Nephron progenitor cell (in vitro differentiated cells): ENCODE results near the gene PLEKHG4B.
A peak's percentile ranks its signal among the peaks of the same experiment; 100 is the strongest.

Experiments used
- DNase-seq: peaks from one replicate; pipeline ENCODE4 v3.0.0; 2021
- H3K27ac Mint-ChIP-seq: 2 replicates; pipeline ENCODE4 v1.8.0; 2021; ENCODE audit warnings: mild to moderate bottlenecking, moderate library complexity, mixed read lengths
- H3K27me3 Mint-ChIP-seq: 2 replicates; pipeline ENCODE4 v1.8.0; 2021; ENCODE audit warnings: mild to moderate bottlenecking, low read depth, mixed read lengths; ENCODE audit not compliant: poor library complexity
- H3K36me3 Mint-ChIP-seq: 2 replicates; pipeline ENCODE4 v1.8.0; 2021; ENCODE audit warnings: low read depth, mixed read lengths
- H3K4me1 Mint-ChIP-seq: 2 replicates; pipeline ENCODE4 v1.8.0; 2021; ENCODE audit warnings: mixed read lengths
- H3K4me3 Mint-ChIP-seq: 2 replicates; pipeline ENCODE4 v1.8.0; 2021; ENCODE audit warnings: mild to moderate bottlenecking, moderate library complexity, mixed read lengths
- H3K9me3 Mint-ChIP-seq: 2 replicates; pipeline ENCODE4 v1.8.0; 2021; ENCODE audit warnings: mild to moderate bottlenecking, moderate library complexity, mixed read lengths
- CTCF ChIP-seq: fragments of 200-600 bp; sonication (generic); IDR thresholded peaks from 2 replicates; pipeline ENCODE4 v1.5.0; 2021; ENCODE audit warnings: antibody characterized with exemption

PLEKHG4B gene

DNA sequence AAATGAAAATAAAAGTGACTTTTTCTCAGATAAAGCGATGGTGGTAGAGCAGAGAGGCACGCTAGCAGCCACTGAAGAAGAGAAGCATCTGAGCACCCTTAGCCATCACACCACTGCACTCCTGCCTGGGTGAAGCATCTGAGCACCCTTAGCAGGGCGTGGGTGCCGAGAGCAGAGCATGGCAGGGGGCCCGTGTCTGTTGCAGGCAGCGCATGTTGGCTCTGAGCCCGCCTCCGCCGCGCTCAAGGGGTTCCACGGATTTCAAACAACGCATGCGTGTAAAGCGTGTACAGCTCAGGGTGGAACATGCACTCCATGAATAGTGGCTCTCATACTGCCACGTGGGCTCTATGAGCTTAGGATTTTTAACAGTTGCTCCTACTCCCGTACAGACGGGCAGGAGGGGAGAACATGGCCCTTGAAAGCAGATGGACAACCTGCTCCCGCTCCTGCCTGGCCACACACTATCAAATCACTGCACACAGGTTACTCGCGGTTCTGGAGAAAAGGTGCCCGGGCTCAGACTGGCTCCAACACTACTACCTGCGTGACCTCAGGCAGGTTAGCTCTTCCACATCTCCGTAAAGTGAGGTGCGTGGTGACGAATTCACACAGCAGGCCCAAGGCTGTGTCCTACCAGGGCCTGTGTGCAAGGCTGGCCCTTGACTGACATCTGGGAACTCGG is 111.4 kb downstream of the PLEKHG4B start:
- Mint-ChIP-seq H3K4me1 (peaks cover 45% of the 10 kb centered on the region), H3K27ac (no peak overlapping the region), H3K9me3 (no peaks in the 10 kb centered on the region), H3K27me3 (no peaks in the 10 kb centered on the region), H3K36me3 (peaks cover 41% of the 10 kb centered on the region), H3K4me3 (no peak overlapping the region)
- no peak for DNase-seq
- TF ChIP-seq CTCF, result no peak

DNA sequence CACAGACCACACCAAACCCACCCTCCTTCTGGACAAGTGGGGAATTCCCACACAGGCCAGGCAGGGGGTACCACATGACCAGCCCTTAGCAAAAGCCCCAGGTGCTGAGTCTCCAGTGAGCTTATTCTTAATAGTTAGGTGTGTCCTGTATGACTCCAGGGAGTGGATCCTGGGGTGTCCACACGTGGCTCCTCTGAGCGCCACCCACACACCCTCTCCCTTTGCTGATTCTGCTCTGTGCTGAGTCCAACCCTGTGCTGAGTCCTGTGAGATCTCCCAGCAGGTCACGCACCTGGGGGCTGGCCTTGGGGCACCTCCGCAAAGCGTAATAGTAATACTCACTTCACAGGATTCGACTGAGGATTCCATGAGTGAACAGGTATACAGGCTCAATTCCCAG is 112.0 kb downstream of the PLEKHG4B start:
- peaks cover 50% of the 10 kb centered on the region for H3K4me1 Mint-ChIP-seq
- H3K9me3 Mint-ChIP-seq, result no peaks in the 10 kb centered on the region

GRCh38 chr5:204462-204861 is 112.5 kb downstream of the PLEKHG4B start:
- no peak for DNase-seq
- H3K27ac Mint-ChIP-seq, result no peak overlapping the region
- H3K4me3 Mint-ChIP-seq, result no peak overlapping the region
- H3K4me1 Mint-ChIP-seq, result peaks cover 52% of the 10 kb centered on the region
- peaks cover 41% of the 10 kb centered on the region for H3K36me3 Mint-ChIP-seq
- no peak for TF ChIP-seq CTCF
- H3K27me3 Mint-ChIP-seq, result no peaks in the 10 kb centered on the region
- H3K9me3 Mint-ChIP-seq, result no peaks in the 10 kb centered on the region

More for the DNA sequence above, 112.0 kb downstream of the PLEKHG4B start:
- Mint-ChIP-seq H3K27ac (no peak overlapping the region), H3K36me3 (peaks cover 41% of the 10 kb centered on the region), H3K27me3 (no peaks in the 10 kb centered on the region), H3K4me3 (no peak overlapping the region)
- no peak for TF ChIP-seq CTCF
- DNase-seq, result no peak

DNA sequence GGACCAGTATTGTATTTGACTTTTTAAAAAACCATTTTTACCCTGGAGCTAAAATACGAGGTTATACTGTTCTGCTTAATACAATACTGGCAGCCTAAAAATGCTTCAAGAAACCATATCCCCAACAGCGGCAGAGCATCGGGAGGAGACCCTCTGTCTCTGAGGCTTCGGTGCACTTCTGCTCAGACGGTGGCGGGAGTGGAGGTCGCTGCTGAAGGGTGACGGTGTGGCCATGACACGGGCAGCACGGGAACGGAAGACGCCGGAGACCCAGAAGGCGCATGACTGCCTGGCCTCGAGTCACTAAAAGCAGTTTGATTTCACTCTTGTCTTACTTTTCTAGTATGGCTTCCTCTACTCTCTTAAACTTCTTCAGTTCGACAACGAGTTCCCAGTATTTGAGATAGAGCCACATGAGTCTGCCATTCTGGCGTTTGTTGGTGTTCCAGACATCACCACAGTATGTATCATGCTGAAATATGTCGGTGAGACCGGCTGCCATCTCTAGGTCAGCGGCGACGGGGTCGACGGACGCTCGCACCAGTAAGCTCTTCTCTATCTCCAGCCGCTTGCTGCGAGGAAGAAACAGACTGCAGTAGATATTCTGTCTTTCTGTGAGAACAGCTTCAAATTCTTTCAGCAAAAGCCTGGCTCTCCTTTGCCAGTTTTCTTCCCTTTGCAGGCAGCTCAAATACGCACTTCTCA is 113.2 kb downstream of the PLEKHG4B start:
- H3K36me3 Mint-ChIP-seq, result peaks cover 41% of the 10 kb centered on the region
- no peaks in the 10 kb centered on the region for H3K27me3 Mint-ChIP-seq
- H3K4me3 Mint-ChIP-seq, result no peak overlapping the region
- H3K4me1 Mint-ChIP-seq, result peaks cover 58% of the 10 kb centered on the region
- no peaks in the 10 kb centered on the region for H3K9me3 Mint-ChIP-seq
- DNase-seq, result no peak
- peak overlapping the region; percentile 67 for H3K27ac Mint-ChIP-seq
- TF ChIP-seq CTCF, result no peak

- Mint-ChIP-seq H3K27ac (no peak overlapping the region), H3K4me1 (peaks cover 49% of the 10 kb centered on the region), H3K27me3 (no peaks in the 10 kb centered on the region), H3K9me3 (no peaks in the 10 kb centered on the region), H3K4me3 (no peak overlapping the region), H3K36me3 (peaks cover 41% of the 10 kb centered on the region)
- no peak for TF ChIP-seq CTCF
- DNase-seq, result no peak
These were observed 114.4 kb downstream of the PLEKHG4B start for GRCh38 chr5:206406-206805.
